Smooth muscle cell (in vitro differentiated cells): ENCODE results near the gene CDKAL1. TPM values are rescaled to one million over a fixed set of nuclear protein-coding genes. Genes with fewer than 3 reads are reported as not detected.

Experiments used
- DNase-seq: peaks from one replicate; lab custom pipeline; 2025; ENCODE audit not compliant: unreplicated experiment; lab: John Stamatoyannopoulos, UW
- H2AFZ ChIP-seq: fragments of 200-600 bp; sonication (generic); 2 replicates; pipeline ENCODE4 v1.6.0; 2016; ENCODE audit warnings: antibody characterized with exemption, low read depth, mild to moderate bottlenecking
- H3F3A ChIP-seq: fragments of 200-600 bp; sonication (generic); 2 replicates; pipeline ENCODE4 v1.6.0; 2017; ENCODE audit warnings: antibody characterized with exemption, low read depth
- H3K27ac ChIP-seq: fragments of 200-600 bp; sonication (generic); 2 replicates; pipeline ENCODE4 v1.5.1; 2016; ENCODE audit warnings: low read depth, mild to moderate bottlenecking
- H3K27me3 ChIP-seq: fragments of 200-600 bp; sonication (generic); 2 replicates; pipeline ENCODE4 v1.6.1; 2016; ENCODE audit warnings: low read depth, mild to moderate bottlenecking
- H3K36me3 ChIP-seq: fragments of 200-600 bp; sonication (generic); 2 replicates; pipeline ENCODE4 v1.5.1; 2016; ENCODE audit warnings: low read depth
- H3K4me1 ChIP-seq: fragments of 200-600 bp; sonication (generic); 2 replicates; pipeline ENCODE4 v1.5.1; 2016; ENCODE audit warnings: low read depth
- H3K4me2 ChIP-seq: fragments of 200-600 bp; sonication (generic); 2 replicates; pipeline ENCODE4 v1.6.0; 2016; ENCODE audit warnings: mild to moderate bottlenecking
- H3K4me3 ChIP-seq: fragments of 200-600 bp; sonication (generic); 2 replicates; pipeline ENCODE4 v1.5.1; 2016; ENCODE audit warnings: mild to moderate bottlenecking
- H3K79me2 ChIP-seq: fragments of 200-600 bp; sonication (generic); 2 replicates; pipeline ENCODE4 v1.6.0; 2016; ENCODE audit warnings: low read depth, mild to moderate bottlenecking
- H3K9ac ChIP-seq: fragments of 200-600 bp; sonication (generic); 2 replicates; pipeline ENCODE4 v1.6.0; 2016; ENCODE audit warnings: low read depth
- H3K9me3 ChIP-seq: fragments of 200-600 bp; sonication (generic); replicated peaks from 2 replicates; pipeline ENCODE4 v1.5.1; 2016; ENCODE audit warnings: low read depth
- H4K20me1 ChIP-seq: fragments of 200-600 bp; sonication (generic); 2 replicates; pipeline ENCODE4 v1.6.0; 2016; ENCODE audit warnings: low read depth
- CTCF ChIP-seq: fragments of 200-600 bp; sonication (generic); IDR thresholded peaks from 2 replicates; pipeline ENCODE4 v1.5.1; 2017; ENCODE audit warnings: borderline replicate concordance, mild to moderate bottlenecking, antibody characterized with exemption; ENCODE audit not compliant: insufficient read depth, poor library complexity, severe bottlenecking
- WGBS: methylation state at CpG from one replicate; pipeline ENCODE4 v1.1.7; 2016; ENCODE audit warnings: low lambda C conversion rate; 5-methylcytosine and 5-hydroxymethylcytosine counted together
- polyA plus RNA-seq: library from polyadenylated mRNA; unstranded; fragments of >200 nt; fragmentation: Nextera tagmentation; extraction: Ambion mirVana; gene quantifications from 2 replicates; pipeline ENCODE4 v1.2.1, GENCODE V29; 2016
- total RNA-seq: library from RNA; depleted of rRNA; stranded (reverse); fragments of >200 nt; gene quantifications from 2 replicates; pipeline ENCODE4 v1.2.3, GENCODE V29; 2014

The CDKAL1 gene
- total and polyA plus RNA-seq, 2 experiments from 2014 or later = 16.5 to 16.6 TPM

GRCh38 chr6:21034345-21034744, 500.1 kb downstream of the CDKAL1 start:
- 87% methylated on average over 3 of the region's 3 CpGs for WGBS
- no peak for DNase-seq
- H3K4me2 ChIP-seq = no peak overlapping the region
- TF ChIP-seq CTCF = no peak
- no peaks in the 10 kb centered on the region for H3K4me1 ChIP-seq
- no peak overlapping the region for H3K27ac ChIP-seq
- H3K9ac ChIP-seq = no peak overlapping the region
- no peak overlapping the region for H3K4me3 ChIP-seq
- no peaks in the 10 kb centered on the region for H3K79me2 ChIP-seq
- no peaks in the 10 kb centered on the region for H4K20me1 ChIP-seq
- no peaks in the 10 kb centered on the region for H3K27me3 ChIP-seq
- no peaks in the 10 kb centered on the region for H3K36me3 ChIP-seq
- no peaks in the 10 kb centered on the region for H3K9me3 ChIP-seq
- H2AFZ ChIP-seq = no peak overlapping the region
- peaks cover 5% of the 10 kb centered on the region for H3F3A ChIP-seq

GRCh38 chr6:21037453-21037852, 503.2 kb downstream of the CDKAL1 start:
- Histone ChIP-seq H3K9me3 (no peaks in the 10 kb centered on the region), H3K9ac (no peak overlapping the region), H3K36me3 (no peaks in the 10 kb centered on the region), H2AFZ (no peak overlapping the region), H3K4me1 (no peaks in the 10 kb centered on the region), H3K4me2 (no peak overlapping the region), H4K20me1 (no peaks in the 10 kb centered on the region), H3F3A (peaks cover 5% of the 10 kb centered on the region), H3K27me3 (no peaks in the 10 kb centered on the region), H3K27ac (no peak overlapping the region), H3K4me3 (no peak overlapping the region), H3K79me2 (no peaks in the 10 kb centered on the region)
- 95% methylated on average over 1 of the region's 1 CpG for WGBS
- no peak for DNase-seq
- no peak for TF ChIP-seq CTCF

- H3K9me3 ChIP-seq = no peaks in the 10 kb centered on the region
- no peak for TF ChIP-seq CTCF
- H4K20me1 ChIP-seq = no peaks in the 10 kb centered on the region
- DNase-seq = no peak
- no peak overlapping the region for H3K27ac ChIP-seq
- H3K4me2 ChIP-seq = no peak overlapping the region
- H3K4me1 ChIP-seq = no peaks in the 10 kb centered on the region
- no peaks in the 10 kb centered on the region for H3F3A ChIP-seq
- H3K36me3 ChIP-seq = no peaks in the 10 kb centered on the region
- H3K9ac ChIP-seq = no peak overlapping the region
- H3K4me3 ChIP-seq = no peak overlapping the region
- no peaks in the 10 kb centered on the region for H3K79me2 ChIP-seq
- WGBS = 95% methylated on average over 7 of the region's 7 CpGs
- H2AFZ ChIP-seq = no peak overlapping the region
- H3K27me3 ChIP-seq = no peaks in the 10 kb centered on the region
These were observed 505.7 kb downstream of the CDKAL1 start for GRCh38 chr6:21039926-21040325.

GRCh38 chr6:21045135-21045700, 511.0 kb downstream of the CDKAL1 start:
- Histone ChIP-seq H3K27ac (no peak overlapping the region), H4K20me1 (no peaks in the 10 kb centered on the region), H3K9me3 (no peaks in the 10 kb centered on the region), H3K9ac (no peak overlapping the region), H3K79me2 (no peaks in the 10 kb centered on the region), H3F3A (no peaks in the 10 kb centered on the region), H3K4me1 (no peaks in the 10 kb centered on the region), H3K36me3 (no peaks in the 10 kb centered on the region), H3K4me2 (no peak overlapping the region), H3K4me3 (no peak overlapping the region), H3K27me3 (no peaks in the 10 kb centered on the region), H2AFZ (no peak overlapping the region)
- WGBS = 92% methylated on average over 5 of the region's 5 CpGs
- TF ChIP-seq CTCF = no peak
- no peak for DNase-seq
